Neural crest cell (in vitro differentiated cells): Measurements from ENCODE around the gene CDK5RAP2. TPM values are rescaled to one million over a fixed set of nuclear protein-coding genes. Genes with fewer than 3 reads are reported as not detected.

ENCODE experiments used
- DNase-seq: peaks from one replicate; pipeline ENCODE4 v3.0.0; 2021; ENCODE audit warnings: low read depth, mixed read lengths, low spot score
- H3K27ac Mint-ChIP-seq: one replicate; pipeline ENCODE4 v1.8.0; 2021; ENCODE audit warnings: mild to moderate bottlenecking, mixed read lengths; ENCODE audit not compliant: unreplicated experiment
- H3K27me3 Mint-ChIP-seq: 2 replicates; pipeline ENCODE4 v1.8.0; 2021; ENCODE audit warnings: low read depth, mild to moderate bottlenecking, mixed read lengths
- H3K36me3 Mint-ChIP-seq: 2 replicates; pipeline ENCODE4 v1.8.0; 2021; ENCODE audit warnings: low read depth, mild to moderate bottlenecking, mixed read lengths
- H3K4me1 Mint-ChIP-seq: 2 replicates; pipeline ENCODE4 v1.8.0; 2021; ENCODE audit warnings: mixed read lengths
- H3K4me3 Mint-ChIP-seq: one replicate; pipeline ENCODE4 v1.8.0; 2021; ENCODE audit warnings: mild to moderate bottlenecking, mixed read lengths
- H3K9me3 Mint-ChIP-seq: 2 replicates; pipeline ENCODE4 v1.8.0; 2021; ENCODE audit warnings: mixed read lengths
- CTCF ChIP-seq: fragments of 200-600 bp; sonication (generic); conservative IDR thresholded peaks from 2 replicates; pipeline ENCODE4 v1.5.0; 2021; ENCODE audit warnings: antibody characterized with exemption, mild to moderate bottlenecking
- total RNA-seq: library from RNA; stranded (reverse); gene quantifications from 2 replicates; pipeline ENCODE4 v1.2.1, GENCODE V29; 2021

Gene CDK5RAP2
- total RNA-seq, 1 donor from 2014 or later: 116 TPM

- no peaks in the 10 kb centered on the region for H3K27me3 Mint-ChIP-seq
- H3K36me3 Mint-ChIP-seq: peaks cover 19% of the 10 kb centered on the region
- H3K4me3 Mint-ChIP-seq: no peak overlapping the region
- no peak for DNase-seq
- TF ChIP-seq CTCF: no peak
- H3K4me1 Mint-ChIP-seq: no peaks in the 10 kb centered on the region
- H3K27ac Mint-ChIP-seq: peak overlapping the region; percentile 91
- H3K9me3 Mint-ChIP-seq: no peaks in the 10 kb centered on the region
These were observed 182.5 kb downstream of the CDK5RAP2 start for GRCh38 chr9:120397453-120397852.

- Mint-ChIP-seq H3K4me3 (no peak overlapping the region), H3K36me3 (peaks cover 20% of the 10 kb centered on the region), H3K4me1 (no peaks in the 10 kb centered on the region), H3K9me3 (no peaks in the 10 kb centered on the region), H3K27me3 (no peaks in the 10 kb centered on the region), H3K27ac (no peak overlapping the region)
- TF ChIP-seq CTCF: no peak
- DNase-seq: no peak
These were observed 183.0 kb downstream of the CDK5RAP2 start for GRCh38 chr9:120396931-120397330.

GRCh38 chr9:120396418-120396817 lies 183.5 kb downstream of the CDK5RAP2 start:
- Mint-ChIP-seq H3K27ac (no peak overlapping the region), H3K9me3 (no peaks in the 10 kb centered on the region), H3K27me3 (no peaks in the 10 kb centered on the region), H3K36me3 (peaks cover 20% of the 10 kb centered on the region), H3K4me1 (no peaks in the 10 kb centered on the region), H3K4me3 (no peak overlapping the region)
- DNase-seq: no peak
- no peak for TF ChIP-seq CTCF

GRCh38 chr9:120395376-120395775 lies 184.6 kb downstream of the CDK5RAP2 start:
- Mint-ChIP-seq H3K36me3 (peaks cover 20% of the 10 kb centered on the region), H3K9me3 (no peaks in the 10 kb centered on the region), H3K4me3 (no peak overlapping the region), H3K27ac (no peak overlapping the region), H3K27me3 (no peaks in the 10 kb centered on the region), H3K4me1 (no peaks in the 10 kb centered on the region)
- no peak for DNase-seq
- TF ChIP-seq CTCF: no peak

- Mint-ChIP-seq H3K9me3 (no peaks in the 10 kb centered on the region), H3K4me3 (no peak overlapping the region), H3K27ac (peak overlapping the region; percentile 82), H3K4me1 (no peaks in the 10 kb centered on the region), H3K27me3 (no peaks in the 10 kb centered on the region), H3K36me3 (peaks cover 20% of the 10 kb centered on the region)
- no peak for DNase-seq
- TF ChIP-seq CTCF: no peak
These were observed 185.8 kb downstream of the CDK5RAP2 start for GRCh38 chr9:120394058-120394669.
